ENCODE measurements around the gene FCER1G.
"Not testable (repeated sequence)": the region's sequence is repeated elsewhere in the genome, so short reads cannot be mapped to it uniquely, and the experiment has no call there.

FCER1G gene

GRCh38 chr1:161206411-161207140, 8.5 kb upstream of the FCER1G start:
- no peak overlapping the region for H3K27ac Mint-ChIP-seq
- H3K9me3 Mint-ChIP-seq, result no peaks in the 10 kb centered on the region
- H3K36me3 Mint-ChIP-seq (ENCODE audit: low read depth), result peaks cover 58% of the 10 kb centered on the region
- no peaks in the 10 kb centered on the region for H3K27me3 Mint-ChIP-seq (ENCODE audit: low read depth)
- H3K4me3 Mint-ChIP-seq, result no peak overlapping the region
- no peak for DNase-seq (ENCODE audit: low spot score)
- H3K4me1 Mint-ChIP-seq (ENCODE audit: low read depth), result peaks cover 38% of the 10 kb centered on the region

GRCh38 chr1:161207173-161207572, 7.9 kb upstream of the FCER1G start:
- Mint-ChIP-seq H3K36me3 (ENCODE audit: low read depth) (peaks cover 64% of the 10 kb centered on the region), H3K4me1 (ENCODE audit: low read depth) (peaks cover 34% of the 10 kb centered on the region), H3K9me3 (no peaks in the 10 kb centered on the region), H3K4me3 (no peak overlapping the region), H3K27ac (no peak overlapping the region), H3K27me3 (ENCODE audit: low read depth) (no peaks in the 10 kb centered on the region)
- no peak for DNase-seq (ENCODE audit: low spot score)

GRCh38 chr1:161209790-161210409, 5.2 kb upstream of the FCER1G start:
- Mint-ChIP-seq H3K36me3 (ENCODE audit: low read depth) (peaks cover 69% of the 10 kb centered on the region), H3K4me3 (no peak overlapping the region), H3K4me1 (ENCODE audit: low read depth) (peaks cover 22% of the 10 kb centered on the region), H3K27ac (peak overlapping the region; percentile 15), H3K27me3 (ENCODE audit: low read depth) (no peaks in the 10 kb centered on the region), H3K9me3 (no peaks in the 10 kb centered on the region)
- peak; percentile 61 for DNase-seq (ENCODE audit: low spot score)

- Mint-ChIP-seq H3K4me3 (no peak overlapping the region), H3K9me3 (no peaks in the 10 kb centered on the region), H3K27me3 (ENCODE audit: low read depth) (no peaks in the 10 kb centered on the region), H3K27ac (no peak overlapping the region), H3K4me1 (ENCODE audit: low read depth) (peaks cover 35% of the 10 kb centered on the region), H3K36me3 (ENCODE audit: low read depth) (peaks cover 47% of the 10 kb centered on the region)
- no peak for DNase-seq (ENCODE audit: low spot score)
Observed at GRCh38 chr1:161214369-161214768, 726 bp upstream of the FCER1G start.

GRCh38 chr1:161216945-161217712, 2.0 kb downstream of the FCER1G start:
- Mint-ChIP-seq H3K4me1 (ENCODE audit: low read depth) (peaks cover 29% of the 10 kb centered on the region), H3K36me3 (ENCODE audit: low read depth) (peaks cover 26% of the 10 kb centered on the region), H3K27me3 (ENCODE audit: low read depth) (no peaks in the 10 kb centered on the region), H3K9me3 (no peaks in the 10 kb centered on the region), H3K4me3 (no peak overlapping the region), H3K27ac (no peak overlapping the region)
- DNase-seq (ENCODE audit: low spot score), result no peak

- H3K36me3 Mint-ChIP-seq (ENCODE audit: low read depth), result peaks cover 22% of the 10 kb centered on the region
- DNase-seq (ENCODE audit: low spot score), result no peak
- no peaks in the 10 kb centered on the region for H3K9me3 Mint-ChIP-seq
- peaks cover 29% of the 10 kb centered on the region for H3K4me1 Mint-ChIP-seq (ENCODE audit: low read depth)
- H3K27me3 Mint-ChIP-seq (ENCODE audit: low read depth), result no peaks in the 10 kb centered on the region
- no peak overlapping the region for H3K4me3 Mint-ChIP-seq
- H3K27ac Mint-ChIP-seq, result no peak overlapping the region
Observed at GRCh38 chr1:161217831-161218230, 2.7 kb downstream of the FCER1G start.

GRCh38 chr1:161218301-161219077, 3.4 kb downstream of the FCER1G start:
- H3K27me3 Mint-ChIP-seq (ENCODE audit: low read depth), result no peaks in the 10 kb centered on the region
- H3K9me3 Mint-ChIP-seq, result no peaks in the 10 kb centered on the region
- no peak for DNase-seq (ENCODE audit: low spot score)
- H3K27ac Mint-ChIP-seq, result peak overlapping the region; percentile 39
- H3K4me3 Mint-ChIP-seq, result no peak overlapping the region
- peaks cover 16% of the 10 kb centered on the region for H3K36me3 Mint-ChIP-seq (ENCODE audit: low read depth)
- H3K4me1 Mint-ChIP-seq (ENCODE audit: low read depth), result peaks cover 29% of the 10 kb centered on the region

GRCh38 chr1:161219078-161219892, 4.2 kb downstream of the FCER1G start:
- DNase-seq (ENCODE audit: low spot score), result no peak
- no peaks in the 10 kb centered on the region for H3K27me3 Mint-ChIP-seq (ENCODE audit: low read depth)
- no peak overlapping the region for H3K27ac Mint-ChIP-seq
- no peak overlapping the region for H3K4me3 Mint-ChIP-seq
- H3K4me1 Mint-ChIP-seq (ENCODE audit: low read depth), result peaks cover 29% of the 10 kb centered on the region
- peaks cover 8% of the 10 kb centered on the region for H3K36me3 Mint-ChIP-seq (ENCODE audit: low read depth)
- no peaks in the 10 kb centered on the region for H3K9me3 Mint-ChIP-seq

GRCh38 chr1:161220002-161220401, 4.9 kb downstream of the FCER1G start:
- H3K36me3 Mint-ChIP-seq (ENCODE audit: low read depth), result peaks cover 3% of the 10 kb centered on the region
- H3K27ac Mint-ChIP-seq, result no peak overlapping the region
- no peak for DNase-seq (ENCODE audit: low spot score)
- no peaks in the 10 kb centered on the region for H3K9me3 Mint-ChIP-seq
- H3K4me3 Mint-ChIP-seq, result no peak overlapping the region
- no peaks in the 10 kb centered on the region for H3K27me3 Mint-ChIP-seq (ENCODE audit: low read depth)
- peaks cover 26% of the 10 kb centered on the region for H3K4me1 Mint-ChIP-seq (ENCODE audit: low read depth)

- Mint-ChIP-seq H3K9me3 (no peaks in the 10 kb centered on the region), H3K4me3 (no peak overlapping the region), H3K36me3 (ENCODE audit: low read depth) (peaks cover 1% of the 10 kb centered on the region), H3K4me1 (ENCODE audit: low read depth) (peaks cover 29% of the 10 kb centered on the region), H3K27ac (no peak overlapping the region), H3K27me3 (ENCODE audit: low read depth) (no peaks in the 10 kb centered on the region)
- no peak for DNase-seq (ENCODE audit: low spot score)
Observed at GRCh38 chr1:161222175-161223019, 7.3 kb downstream of the FCER1G start.

GRCh38 chr1:161223805-161224694, 9.0 kb downstream of the FCER1G start:
- H3K9me3 Mint-ChIP-seq, result no peaks in the 10 kb centered on the region

GRCh38 chr1:161224695-161225087, 9.6 kb downstream of the FCER1G start:
- peaks cover 23% of the 10 kb centered on the region for H3K4me1 Mint-ChIP-seq (ENCODE audit: low read depth)
- H3K36me3 Mint-ChIP-seq (ENCODE audit: low read depth), result peaks cover 19% of the 10 kb centered on the region
- not testable (repeated sequence) for H3K27me3 Mint-ChIP-seq (ENCODE audit: low read depth); DNase-seq (ENCODE audit: low spot score); H3K27ac Mint-ChIP-seq; H3K4me3 Mint-ChIP-seq; H3K9me3 Mint-ChIP-seq

More at GRCh38 chr1:161223805-161224694, 9.0 kb downstream of the FCER1G start:
- Mint-ChIP-seq H3K27ac (no peak overlapping the region), H3K4me3 (no peak overlapping the region), H3K4me1 (ENCODE audit: low read depth) (peaks cover 23% of the 10 kb centered on the region), H3K27me3 (ENCODE audit: low read depth) (no peaks in the 10 kb centered on the region), H3K36me3 (ENCODE audit: low read depth) (peaks cover 15% of the 10 kb centered on the region)
- no peak for DNase-seq (ENCODE audit: low spot score)

Measured in T-helper 2 cell treated with Interferon-gamma antibody and Interleukin-4, amounts not matched to agents 5 μg/mL and 100 μg/mL, for 36 hours (primary cell).